OCI-LY3 (cell line): ENCODE data around the gene CLMP.
"Not testable (repeated sequence)": the region's sequence is repeated elsewhere in the genome, so short reads cannot be mapped to it uniquely, and the experiment has no call there.

Source experiments
- H2AFZ ChIP-seq: fragments of 200-600, 300-600 bp; shearing (Covaris generic); 2 replicates; pipeline ENCODE4 v1.6.0; 2014; ENCODE audit warnings: antibody characterized with exemption, low read depth, low read length
- H3K27ac ChIP-seq: fragments of 200-600, 300-600 bp; sonication (generic); 2 replicates; pipeline ENCODE4 v1.5.1; 2014; ENCODE audit warnings: mild to moderate bottlenecking, low read length, moderate library complexity, mixed read lengths
- H3K27me3 ChIP-seq: fragments of 200-600, 300-600 bp; sonication (generic); 2 replicates; pipeline ENCODE4 v1.6.1; 2014; ENCODE audit warnings: low read depth, low read length, mixed read lengths
- H3K36me3 ChIP-seq: fragments of 200-600, 300-600 bp; sonication (generic); replicated peaks from 2 replicates; pipeline ENCODE3; 2014; ENCODE audit warnings: low read depth, low read length, mixed read lengths
- H3K4me1 ChIP-seq: fragments of 300-600, 200-600 bp; sonication (generic); 2 replicates; pipeline ENCODE4 v1.6.1; 2014; ENCODE audit warnings: low read length, mixed read lengths
- H3K4me2 ChIP-seq: fragments of 200-600, 300-600 bp; sonication (generic); 2 replicates; pipeline ENCODE4 v1.6.1; 2014; ENCODE audit warnings: low read length, mixed read lengths
- H3K4me3 ChIP-seq: fragments of 300-600, 200-600 bp; sonication (generic); 2 replicates; pipeline ENCODE4 v1.5.1; 2014; ENCODE audit warnings: antibody characterized with exemption, mild to moderate bottlenecking, low read length, moderate library complexity
- H3K79me2 ChIP-seq: fragments of 300-600, 200-600 bp; shearing (Covaris generic); 2 replicates; pipeline ENCODE4 v1.6.1; 2014; ENCODE audit warnings: mild to moderate bottlenecking, low read length, mixed read lengths
- H3K9ac ChIP-seq: fragments of 300-600, 200-600 bp; shearing (Covaris generic); 2 replicates; pipeline ENCODE4 v1.6.0; 2014; ENCODE audit warnings: mild to moderate bottlenecking, low read length, moderate library complexity
- H3K9me3 ChIP-seq: fragments of 200-600, 300-600 bp; shearing (Covaris generic); 2 replicates; pipeline ENCODE4 v1.6.1; 2014; ENCODE audit warnings: low read length, mixed read lengths; ENCODE audit not compliant: insufficient read depth
- H4K20me1 ChIP-seq: fragments of 200-600, 300-600 bp; sonication (generic); 2 replicates; pipeline ENCODE4 v1.6.1; 2016; ENCODE audit warnings: low read length, mixed read lengths; ENCODE audit not compliant: insufficient read depth
- CTCF ChIP-seq: fragments of 200-600, 300-600 bp; sonication (generic); IDR thresholded peaks from 2 replicates; pipeline ENCODE4 v1.5.1; 2014; ENCODE audit warnings: antibody characterized with exemption, low read length, low read depth
- EZH2phosphoT487 ChIP-seq: fragments of 200-600 bp; shearing (Covaris generic); IDR thresholded peaks from 2 replicates; pipeline ENCODE4 v1.6.1; 2018; ENCODE audit warnings: antibody characterized with exemption, mixed run types, low read depth

Gene CLMP

GRCh38 chr11:123158033-123159003 is 36.7 kb downstream of the CLMP start:
- H4K20me1 ChIP-seq = no peaks in the 10 kb centered on the region
- no peaks in the 10 kb centered on the region for H3K9me3 ChIP-seq
- H3K27ac ChIP-seq = no peak overlapping the region
- no peak overlapping the region for H3K9ac ChIP-seq
- TF ChIP-seq CTCF (no peak), EZH2phosphoT487 (no peak)
- H3K4me1 ChIP-seq = no peaks in the 10 kb centered on the region
- no peaks in the 10 kb centered on the region for H3K79me2 ChIP-seq
- H3K27me3 ChIP-seq = 0 out of 2 replicates have a peak, but pooled peaks cover under 1% of the 10 kb centered on the region
- no peak overlapping the region for H3K4me3 ChIP-seq
- no peaks in the 10 kb centered on the region for H3K36me3 ChIP-seq
- no peak overlapping the region for H2AFZ ChIP-seq
- no peak overlapping the region for H3K4me2 ChIP-seq

- Histone ChIP-seq H3K4me1 (no peaks in the 10 kb centered on the region), H3K27me3 (peaks cover 30% of the 10 kb centered on the region), H3K9me3 (no peaks in the 10 kb centered on the region), H3K27ac (no peak overlapping the region), H4K20me1 (no peaks in the 10 kb centered on the region), H3K79me2 (no peaks in the 10 kb centered on the region), H2AFZ (no peak overlapping the region), H3K36me3 (no peaks in the 10 kb centered on the region), H3K9ac (no peak overlapping the region), H3K4me2 (no peak overlapping the region), H3K4me3 (no peak overlapping the region)
- no peak for TF ChIP-seq CTCF
- no peak for TF ChIP-seq EZH2phosphoT487
Measured at GRCh38 chr11:123152951-123153350, 42.1 kb downstream of the CLMP start.

GRCh38 chr11:123152346-123152745 is 42.7 kb downstream of the CLMP start:
- H3K9ac ChIP-seq, H3K36me3 ChIP-seq, H3K9me3 ChIP-seq, H3K27ac ChIP-seq, H3K4me1 ChIP-seq, H2AFZ ChIP-seq, H3K79me2 ChIP-seq, H4K20me1 ChIP-seq, H3K4me2 ChIP-seq, H3K4me3 ChIP-seq: not testable (repeated sequence)
- H3K27me3 ChIP-seq = peaks cover 33% of the 10 kb centered on the region

- Histone ChIP-seq H3K27me3 (peaks cover 33% of the 10 kb centered on the region), H3K9ac (no peak overlapping the region), H3K27ac (no peak overlapping the region), H2AFZ (no peak overlapping the region), H3K79me2 (no peaks in the 10 kb centered on the region), H3K4me2 (no peak overlapping the region), H3K4me3 (no peak overlapping the region), H3K4me1 (no peaks in the 10 kb centered on the region), H3K9me3 (no peaks in the 10 kb centered on the region), H3K36me3 (no peaks in the 10 kb centered on the region), H4K20me1 (no peaks in the 10 kb centered on the region)
- TF ChIP-seq EZH2phosphoT487 (no peak), CTCF (no peak)
Measured at GRCh38 chr11:123151796-123152195, 43.3 kb downstream of the CLMP start.
